Measurements from ENCODE around the gene WWOX. TPM values are rescaled to one million over a fixed set of nuclear protein-coding genes. Genes with fewer than 3 reads are reported as not detected.

The WWOX gene
- total and polyA plus RNA-seq, 2 donors (not counting 1 experiment from before 2014, with no cell fraction given): 10.5 to 42.3 TPM

DNA sequence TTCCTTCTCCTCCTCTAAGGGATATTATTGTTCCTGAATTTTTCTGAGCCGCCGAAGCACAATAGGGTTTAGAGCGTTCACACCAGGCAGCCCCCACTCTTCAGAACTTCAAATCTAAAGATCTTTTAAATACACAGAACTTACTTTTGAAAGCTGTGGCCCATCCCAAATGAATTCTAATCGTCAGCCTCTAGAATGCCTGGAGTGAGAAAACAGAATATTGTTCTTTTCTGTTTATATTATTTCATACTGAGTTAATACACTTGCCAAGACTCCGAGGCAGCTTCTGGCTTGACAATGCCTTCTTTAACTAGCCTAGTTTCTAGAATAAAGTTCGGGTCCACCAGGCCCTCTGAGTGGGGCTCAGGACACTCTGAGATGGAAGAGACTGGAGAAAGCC lies 405.6 kb downstream of the WWOX start:
- Mint-ChIP-seq H3K27me3 (no peaks in the 10 kb centered on the region), H3K4me3 (no peak overlapping the region), H3K27ac (no peak overlapping the region), H3K4me1 (peaks cover 2% of the 10 kb centered on the region), H3K9me3 (ENCODE audit: insufficient read depth) (no peaks in the 10 kb centered on the region)
- intact Hi-C loops (cut with micrococcal nuclease): no loop called here
- no peaks in the 10 kb centered on the region for H3K27me3 ChIP-seq (replicated peaks in 1 of 4; ENCODE audit: control extremely low read depth in 1 of 4, control insufficient read depth in 3 of 4, insufficient read depth in 4 of 4, low read length in 3 of 4)
- H2AFZ ChIP-seq (ENCODE audit: insufficient read depth, low read depth, low read length, poor library complexity, severe bottlenecking): no peak overlapping the region
- no peaks in the 10 kb centered on the region for H3K36me3 ChIP-seq (replicated peaks in 1 of 2; ENCODE audit: control extremely low read depth in 1 of 2, control insufficient read depth in 1 of 2, extremely low read depth in 1 of 2, insufficient read depth in 2 of 2, low read length in 1 of 2)
- H3K27ac ChIP-seq (ENCODE audit: low read length in 2 of 2): no peak overlapping the region
- ChIA-PET CTCF (no interaction called here), POLR2A (no interaction called here)
- no peak for DNase-seq
- no peaks in the 10 kb centered on the region for H3K79me2 ChIP-seq (ENCODE audit: control insufficient read depth, insufficient read depth, low read length)
- H3K9me3 ChIP-seq (ENCODE audit: control extremely low read depth in 1 of 3, control insufficient read depth in 2 of 3, insufficient read depth in 1 of 3, low read length in 2 of 3): no peaks in the 10 kb centered on the region
- H3K4me2 ChIP-seq (replicated peaks; ENCODE audit: low read depth, low read length, poor library complexity, severe bottlenecking): no peak overlapping the region
- no peak for ATAC-seq (ENCODE audit: low read depth)
- WGBS (ENCODE audit: insufficient coverage): 100% methylated on average over 1 of the region's 6 CpGs
- TF ChIP-seq EZH2 (IDR thresholded peaks at IDR 0.05; ENCODE audit: borderline replicate concordance, insufficient read depth, low read depth, low read length, poor library complexity, severe bottlenecking): no peak
- TF ChIP-seq, protein P1, sequence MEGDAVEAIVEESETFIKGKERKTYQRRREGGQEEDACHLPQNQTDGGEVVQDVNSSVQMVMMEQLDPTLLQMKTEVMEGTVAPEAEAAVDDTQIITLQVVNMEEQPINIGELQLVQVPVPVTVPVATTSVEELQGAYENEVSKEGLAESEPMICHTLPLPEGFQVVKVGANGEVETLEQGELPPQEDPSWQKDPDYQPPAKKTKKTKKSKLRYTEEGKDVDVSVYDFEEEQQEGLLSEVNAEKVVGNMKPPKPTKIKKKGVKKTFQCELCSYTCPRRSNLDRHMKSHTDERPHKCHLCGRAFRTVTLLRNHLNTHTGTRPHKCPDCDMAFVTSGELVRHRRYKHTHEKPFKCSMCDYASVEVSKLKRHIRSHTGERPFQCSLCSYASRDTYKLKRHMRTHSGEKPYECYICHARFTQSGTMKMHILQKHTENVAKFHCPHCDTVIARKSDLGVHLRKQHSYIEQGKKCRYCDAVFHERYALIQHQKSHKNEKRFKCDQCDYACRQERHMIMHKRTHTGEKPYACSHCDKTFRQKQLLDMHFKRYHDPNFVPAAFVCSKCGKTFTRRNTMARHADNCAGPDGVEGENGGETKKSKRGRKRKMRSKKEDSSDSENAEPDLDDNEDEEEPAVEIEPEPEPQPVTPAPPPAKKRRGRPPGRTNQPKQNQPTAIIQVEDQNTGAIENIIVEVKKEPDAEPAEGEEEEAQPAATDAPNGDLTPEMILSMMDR (IDR thresholded peaks at IDR 0.05): no peak
- no peaks in the 10 kb centered on the region for H4K20me1 ChIP-seq (ENCODE audit: control insufficient read depth, insufficient read depth, low read length, poor library complexity, severe bottlenecking)
- H3K4me3 ChIP-seq (ENCODE audit: control extremely low read depth in 1 of 5, extremely low read depth in 1 of 5, insufficient read depth in 1 of 5, low read depth in 2 of 5, low read length in 4 of 5): no peak overlapping the region
- no peaks in the 10 kb centered on the region for H3K4me1 ChIP-seq (ENCODE audit: control insufficient read depth in 2 of 2, insufficient read depth in 2 of 2, low read length in 2 of 2)
- no peak overlapping the region for H3K9ac ChIP-seq (ENCODE audit: low read length)

DNA sequence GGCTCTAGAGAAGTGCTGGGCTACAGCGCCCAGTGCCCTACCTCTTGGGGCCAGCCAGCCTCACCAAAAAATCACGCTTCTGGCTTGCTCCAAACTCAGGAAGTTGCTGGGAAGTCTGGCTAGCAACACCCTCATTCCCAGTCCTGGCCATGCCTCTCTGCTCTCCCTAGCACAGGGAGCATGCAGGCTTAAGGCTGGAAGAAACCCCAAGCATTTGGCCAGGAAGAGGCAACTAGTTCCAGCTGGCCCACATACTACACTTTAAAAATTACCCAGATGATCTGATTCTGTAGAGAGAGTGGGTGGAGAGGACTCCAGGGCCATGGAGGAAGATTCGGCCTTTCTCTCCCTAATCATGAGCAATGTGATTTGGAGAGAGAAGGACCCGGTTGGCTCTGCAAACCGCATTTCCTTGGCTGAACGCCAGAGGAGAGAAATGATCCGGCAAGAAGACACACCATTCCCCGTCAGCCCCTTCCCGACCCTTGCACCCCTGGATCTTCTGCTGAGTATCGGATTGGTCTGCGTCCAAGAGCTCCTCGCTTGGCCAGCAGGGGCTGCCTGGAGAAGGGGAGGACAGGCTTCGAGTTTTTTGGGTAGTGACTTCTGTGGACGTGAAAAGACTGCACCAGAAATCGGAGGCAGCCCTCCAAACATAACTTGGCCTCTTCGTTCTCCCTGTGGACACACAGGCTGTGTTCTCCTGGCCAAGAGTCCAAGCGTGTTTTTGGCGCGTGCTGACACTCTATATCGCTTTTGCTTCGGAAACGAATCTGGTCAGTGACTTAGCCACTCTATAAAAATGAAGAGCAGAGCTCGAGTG lies 406.3 kb downstream of the WWOX start:
- Mint-ChIP-seq H3K27me3 (no peaks in the 10 kb centered on the region), H3K9me3 (ENCODE audit: insufficient read depth) (no peaks in the 10 kb centered on the region), H3K4me1 (peaks cover 6% of the 10 kb centered on the region), H3K4me3 (no peak overlapping the region), H3K27ac (no peak overlapping the region)
- Histone ChIP-seq H3K79me2 (ENCODE audit: control insufficient read depth, insufficient read depth, low read length) (no peaks in the 10 kb centered on the region), H3K36me3 (replicated peaks in 1 of 2; ENCODE audit: control extremely low read depth in 1 of 2, control insufficient read depth in 1 of 2, extremely low read depth in 1 of 2, insufficient read depth in 2 of 2, low read length in 1 of 2) (no peaks in the 10 kb centered on the region), H3K9ac (ENCODE audit: low read length) (no peak overlapping the region), H4K20me1 (ENCODE audit: control insufficient read depth, insufficient read depth, low read length, poor library complexity, severe bottlenecking) (no peaks in the 10 kb centered on the region), H3K9me3 (ENCODE audit: control extremely low read depth in 1 of 3, control insufficient read depth in 2 of 3, insufficient read depth in 1 of 3, low read length in 2 of 3) (no peaks in the 10 kb centered on the region), H3K4me2 (replicated peaks; ENCODE audit: low read depth, low read length, poor library complexity, severe bottlenecking) (no peak overlapping the region), H2AFZ (ENCODE audit: insufficient read depth, low read depth, low read length, poor library complexity, severe bottlenecking) (no peak overlapping the region), H3K27me3 (replicated peaks in 1 of 4; ENCODE audit: control extremely low read depth in 1 of 4, control insufficient read depth in 3 of 4, insufficient read depth in 4 of 4, low read length in 3 of 4) (no peaks in the 10 kb centered on the region), H3K4me1 (ENCODE audit: control insufficient read depth in 2 of 2, insufficient read depth in 2 of 2, low read length in 2 of 2) (no peaks in the 10 kb centered on the region), H3K4me3 (ENCODE audit: control extremely low read depth in 1 of 5, extremely low read depth in 1 of 5, insufficient read depth in 1 of 5, low read depth in 2 of 5, low read length in 4 of 5) (no peak overlapping the region), H3K27ac (ENCODE audit: low read length in 2 of 2) (no peak overlapping the region)
- TF ChIP-seq EZH2 (IDR thresholded peaks at IDR 0.05; ENCODE audit: borderline replicate concordance, insufficient read depth, low read depth, low read length, poor library complexity, severe bottlenecking): no peak
- TF ChIP-seq, protein P1 (IDR thresholded peaks at IDR 0.05): no peak
- no peak for DNase-seq
- POLR2A ChIA-PET: no interaction called here
- CTCF ChIA-PET: no interaction called here
- no peak for ATAC-seq (ENCODE audit: low read depth)
- intact Hi-C loops (cut with micrococcal nuclease): no loop called here
- WGBS (ENCODE audit: insufficient coverage): 92% methylated on average over 21 of the region's 23 CpGs
